Type B pancreatic cell (in vitro differentiated cells): ENCODE data around the gene DGCR8. TPM values are rescaled to one million over a fixed set of nuclear protein-coding genes. Genes with fewer than 3 reads are reported as not detected.

Experiments
- DNase-seq: peaks from one replicate; pipeline ENCODE4 v3.0.0; 2021; ENCODE audit warnings: mixed read lengths; ENCODE audit not compliant: unreplicated experiment; ENCODE audit errors: extremely low spot score
- H3K27ac Mint-ChIP-seq: 2 replicates; pipeline ENCODE4 v1.8.0; 2021; ENCODE audit warnings: mild to moderate bottlenecking, mixed read lengths
- H3K27me3 Mint-ChIP-seq: 2 replicates; pipeline ENCODE4 v1.8.0; 2021; ENCODE audit warnings: mixed read lengths
- H3K36me3 Mint-ChIP-seq: 2 replicates; pipeline ENCODE4 v1.8.0; 2021; ENCODE audit warnings: mixed read lengths
- H3K4me1 Mint-ChIP-seq: one replicate; pipeline ENCODE4 v1.8.0; 2021; ENCODE audit warnings: mixed read lengths; ENCODE audit not compliant: unreplicated experiment
- H3K4me3 Mint-ChIP-seq: 2 replicates; pipeline ENCODE4 v1.8.0; 2021; ENCODE audit warnings: mild to moderate bottlenecking, mixed read lengths
- H3K9me3 Mint-ChIP-seq: 2 replicates; pipeline ENCODE4 v1.8.0; 2021; ENCODE audit warnings: mixed read lengths
- CTCF ChIP-seq: fragments of 200-600 bp; sonication (generic); conservative IDR thresholded peaks from 2 replicates; pipeline ENCODE4 v1.5.0; 2021; ENCODE audit warnings: antibody characterized with exemption, mild to moderate bottlenecking
- total RNA-seq: library from RNA; stranded (reverse); gene quantifications from 2 replicates; pipeline ENCODE4 v1.2.1, GENCODE V29; 2021; ENCODE audit warnings: low replicate concordance

Gene DGCR8
- total RNA-seq, 1 donor from 2014 or later = 61.3 TPM

- TF ChIP-seq CTCF = no peak
- Mint-ChIP-seq H3K27me3 (no peaks in the 10 kb centered on the region), H3K4me1 (no peaks in the 10 kb centered on the region), H3K36me3 (peaks cover 7% of the 10 kb centered on the region), H3K27ac (peak overlapping the region; percentile 61), H3K9me3 (no peaks in the 10 kb centered on the region), H3K4me3 (no peak overlapping the region)
- DNase-seq = no peak
These were observed 27.4 kb downstream of the DGCR8 start for GRCh38 chr22:20107471-20107901.

GRCh38 chr22:20107951-20108756 is 28.1 kb downstream of the DGCR8 start:
- Mint-ChIP-seq H3K9me3 (no peaks in the 10 kb centered on the region), H3K36me3 (peaks cover 7% of the 10 kb centered on the region), H3K27ac (peak overlapping the region; percentile 61), H3K4me1 (no peaks in the 10 kb centered on the region), H3K27me3 (no peaks in the 10 kb centered on the region), H3K4me3 (no peak overlapping the region)
- TF ChIP-seq CTCF = no peak
- no peak for DNase-seq

GRCh38 chr22:20108757-20109230 is 28.8 kb downstream of the DGCR8 start:
- Mint-ChIP-seq H3K9me3 (no peaks in the 10 kb centered on the region), H3K36me3 (peaks cover 7% of the 10 kb centered on the region), H3K27me3 (no peaks in the 10 kb centered on the region), H3K4me1 (no peaks in the 10 kb centered on the region), H3K4me3 (no peak overlapping the region), H3K27ac (no peak overlapping the region)
- no peak for TF ChIP-seq CTCF
- no peak for DNase-seq

- Mint-ChIP-seq H3K27me3 (no peaks in the 10 kb centered on the region), H3K4me1 (no peaks in the 10 kb centered on the region), H3K4me3 (no peak overlapping the region), H3K9me3 (no peaks in the 10 kb centered on the region), H3K27ac (no peak overlapping the region), H3K36me3 (peaks cover 10% of the 10 kb centered on the region)
- no peak for TF ChIP-seq CTCF
- no peak for DNase-seq
These were observed 29.6 kb downstream of the DGCR8 start for GRCh38 chr22:20109411-20110358.

- H3K4me1 Mint-ChIP-seq = no peaks in the 10 kb centered on the region
- H3K27ac Mint-ChIP-seq = peak overlapping the region; percentile 50
- no peak overlapping the region for H3K4me3 Mint-ChIP-seq
- peaks cover 10% of the 10 kb centered on the region for H3K36me3 Mint-ChIP-seq
- H3K9me3 Mint-ChIP-seq = no peaks in the 10 kb centered on the region
- no peak for DNase-seq
- no peak for TF ChIP-seq CTCF
- no peaks in the 10 kb centered on the region for H3K27me3 Mint-ChIP-seq
These were observed 30.4 kb downstream of the DGCR8 start for GRCh38 chr22:20110359-20110985.
